ENCODE measurements around the gene GREB1. TPM values are rescaled to one million over a fixed set of nuclear protein-coding genes. Genes with fewer than 3 reads are reported as not detected.

The GREB1 gene
- total and polyA plus RNA-seq, 2 of the 4 experiments (the other 2 are of a cell fraction): 0.05 TPM; not detected in 1

- Histone ChIP-seq H2AFZ (replicated peaks; ENCODE audit: low read length, poor library complexity) (no peak overlapping the region), H2AK5ac (ENCODE audit: low read depth, low read length) (no peak overlapping the region), H3K9ac (ENCODE audit: low read depth, low read length) (no peak overlapping the region), H2BK15ac (ENCODE audit: low read depth, low read length) (no peak overlapping the region), H2AK9ac (replicated peaks; ENCODE audit: low read depth, low read length, poor library complexity) (no peak overlapping the region), H4K5ac (ENCODE audit: low read depth, low read length) (no peak overlapping the region), H3K9me1 (ENCODE audit: insufficient read depth, low read length) (no peaks in the 10 kb centered on the region), H3K9me3 (ENCODE audit: control insufficient read depth, insufficient read depth, low read length) (peaks cover 2% of the 10 kb centered on the region; the same call in 1 of the 2 replicates), H3K4me1 (ENCODE audit: control insufficient read depth, insufficient read depth, low read length) (no peaks in the 10 kb centered on the region), H4K91ac (ENCODE audit: insufficient read depth, low read depth, low read length) (no peak overlapping the region), H2BK120ac (ENCODE audit: low read depth, low read length) (no peak overlapping the region), H3K27ac (ENCODE audit: insufficient read depth, low read length) (no peak overlapping the region), H4K20me1 (ENCODE audit: insufficient read depth, low read length) (no peaks in the 10 kb centered on the region), H3K4me2 (ENCODE audit: low read depth, low read length) (no peak overlapping the region), H2BK20ac (ENCODE audit: low read depth, low read length) (no peak overlapping the region), H4K8ac (ENCODE audit: low read depth in 2 of 2, low read length in 2 of 2) (no peak overlapping the region), H3K23ac (ENCODE audit: low read depth, low read length) (no peak overlapping the region; the same call in 1 of the 2 replicates), H2BK5ac (ENCODE audit: low read depth, low read length, poor library complexity, severe bottlenecking) (no peak overlapping the region), H3K36me3 (ENCODE audit: control insufficient read depth, insufficient read depth, low read length) (no peaks in the 10 kb centered on the region), H3K56ac (ENCODE audit: extremely low read depth, insufficient read depth, low read length) (no peak overlapping the region), H3K79me1 (ENCODE audit: low read depth in 1 of 2, low read length in 2 of 2) (no peaks in the 10 kb centered on the region), H3K18ac (ENCODE audit: low read depth, low read length) (no peak overlapping the region), H3K4me3 (ENCODE audit: insufficient read depth, low read depth, low read length) (no peak overlapping the region), H3K14ac (replicated peaks; ENCODE audit: low read depth, low read length) (no peak overlapping the region), H3K27me3 (ENCODE audit: control insufficient read depth, insufficient read depth, low read length) (peaks cover 43% of the 10 kb centered on the region), H3K4ac (ENCODE audit: low read depth, low read length) (no peak overlapping the region)
- WGBS, 2 experiments (ENCODE audit: extremely low coverage in 2 of 2, insufficient read length in 1 of 2): no CpG with 5 or more reads among the region's 3 CpGs
- TF ChIP-seq MXI1 (IDR thresholded peaks at IDR 0.05; ENCODE audit: borderline replicate concordance, low read depth, low read length) (no peak), BHLHE40 (IDR thresholded peaks at IDR 0.05; ENCODE audit: low read depth, low read length) (no peak), RFX5 (IDR thresholded peaks at IDR 0.05; ENCODE audit: low read depth, low read length) (no peak), MAFK (IDR thresholded peaks at IDR 0.05; ENCODE audit: low read depth, low read length) (no peak), SMC3 (IDR thresholded peaks at IDR 0.05; ENCODE audit: low read depth, low read length) (no peak), CHD1 (IDR thresholded peaks at IDR 0.05; ENCODE audit: low read depth, low read length) (no peak)
- BruUV-seq (replicated peaks): no TSS peak
- no peak for DNase-seq
- dilution Hi-C loops (cut with HindIII; ENCODE audit: low sequenced_read_pairs, unreplicated experiment) (no loop called here), in situ Hi-C loops (cut with MboI; ENCODE audit: low sequenced_read_pairs) (no loop called here), intact Hi-C loops (cut with micrococcal nuclease) (no loop called here)
- ATAC-seq (ENCODE audit: low read depth): no peak
- CTCF ChIA-PET: interaction anchor here (1.3 to 1.9 kb wide), 3 partner anchors 42 to 514 kb away, joined by 3 to 4 read pairs (median 3); no protein-coding TSS in a partner anchor
- POLR2A ChIA-PET (ENCODE audit: unreplicated experiment): no interaction called here
Measured at GRCh38 chr2:11646530-11646929, 112.7 kb downstream of the GREB1 start.

Measured in IMR-90 (cell line).